H1 (cell line): ENCODE measurements around the gene NCKAP1.

Experiments used
- MAFK ChIP-seq: IDR thresholded peaks from 2 replicates; pipeline ENCODE4 v1.6.1; 2012; ENCODE audit warnings: low read depth, mild to moderate bottlenecking, improper control_type of control experiment, low read length
- POLR2A ChIP-seq, 2 experiments: IDR thresholded peaks; 1 replicate in 1 of 2; 2 replicates in 1 of 2; pipeline ENCODE4 v1.6.1; 2011; ENCODE audit warnings: low read depth in 2 of 2, low read length in 2 of 2, mild to moderate bottlenecking in 2 of 2; ENCODE audit errors: control extremely low read depth in 1 of 2
- POLR2AphosphoS5 ChIP-seq: IDR thresholded peaks from 2 replicates; pipeline ENCODE4 v1.6.1; 2011; ENCODE audit warnings: low read depth, low read length
- YY1 ChIP-seq: IDR thresholded peaks from 2 replicates; pipeline ENCODE4 v1.6.1; 2011; ENCODE audit warnings: low read depth, mild to moderate bottlenecking, low read length
- TF ChIP-seq, protein P1 (sequence below), 3 experiments: IDR thresholded peaks; 1 replicate in 2 of 3; 2 replicates in 1 of 3; pipeline versions ENCODE4 v1.5.1 to v1.6.1; 2011; ENCODE audit warnings: low read length in 3 of 3, mild to moderate bottlenecking in 3 of 3, inconsistent platforms in 2 of 3, low read depth in 1 of 3, moderate library complexity in 1 of 3; ENCODE audit not compliant: insufficient read depth in 1 of 3; ENCODE audit errors: control extremely low read depth in 1 of 3

DNA sequence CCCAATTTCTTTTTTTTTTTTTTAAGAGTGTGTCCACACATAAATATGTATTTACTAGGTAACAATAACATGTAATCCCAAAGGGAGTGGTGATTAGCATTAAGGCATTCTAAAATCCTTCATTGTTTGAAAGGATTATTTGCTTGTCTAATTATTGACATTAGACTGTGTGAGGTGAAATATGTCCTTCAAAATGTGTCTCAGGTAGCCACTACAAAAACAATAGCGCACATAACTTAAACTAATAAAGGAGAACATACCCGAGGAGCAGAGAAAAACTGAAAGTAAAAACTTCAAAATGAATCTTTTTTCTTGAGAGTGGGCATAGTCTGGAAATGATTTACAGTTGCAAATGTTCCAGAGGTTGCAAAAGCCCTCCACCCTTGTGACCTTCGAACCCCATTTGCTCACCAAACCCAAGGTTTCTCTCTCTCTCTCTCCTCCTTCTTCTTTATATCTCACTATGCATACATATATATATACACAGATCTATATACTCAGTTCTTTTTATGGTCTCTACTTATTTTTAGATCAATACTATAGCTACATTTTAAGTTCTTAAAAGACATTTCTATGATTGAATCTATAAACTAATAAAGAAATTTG is 147.4 kb downstream of the NCKAP1 start:
- TF ChIP-seq POLR2AphosphoS5, result no peak
- TF ChIP-seq YY1, result no peak
- TF ChIP-seq, protein P1, sequence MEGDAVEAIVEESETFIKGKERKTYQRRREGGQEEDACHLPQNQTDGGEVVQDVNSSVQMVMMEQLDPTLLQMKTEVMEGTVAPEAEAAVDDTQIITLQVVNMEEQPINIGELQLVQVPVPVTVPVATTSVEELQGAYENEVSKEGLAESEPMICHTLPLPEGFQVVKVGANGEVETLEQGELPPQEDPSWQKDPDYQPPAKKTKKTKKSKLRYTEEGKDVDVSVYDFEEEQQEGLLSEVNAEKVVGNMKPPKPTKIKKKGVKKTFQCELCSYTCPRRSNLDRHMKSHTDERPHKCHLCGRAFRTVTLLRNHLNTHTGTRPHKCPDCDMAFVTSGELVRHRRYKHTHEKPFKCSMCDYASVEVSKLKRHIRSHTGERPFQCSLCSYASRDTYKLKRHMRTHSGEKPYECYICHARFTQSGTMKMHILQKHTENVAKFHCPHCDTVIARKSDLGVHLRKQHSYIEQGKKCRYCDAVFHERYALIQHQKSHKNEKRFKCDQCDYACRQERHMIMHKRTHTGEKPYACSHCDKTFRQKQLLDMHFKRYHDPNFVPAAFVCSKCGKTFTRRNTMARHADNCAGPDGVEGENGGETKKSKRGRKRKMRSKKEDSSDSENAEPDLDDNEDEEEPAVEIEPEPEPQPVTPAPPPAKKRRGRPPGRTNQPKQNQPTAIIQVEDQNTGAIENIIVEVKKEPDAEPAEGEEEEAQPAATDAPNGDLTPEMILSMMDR (IDR thresholded peaks at IDR 0.05; ENCODE audit: control extremely low read depth in 1 of 3, insufficient read depth in 1 of 3, low read depth in 1 of 3, low read length in 3 of 3), result no peak
- TF ChIP-seq POLR2A (IDR thresholded peaks at IDR 0.05; ENCODE audit: control extremely low read depth in 1 of 2, low read depth in 2 of 2, low read length in 2 of 2), result no peak
- no peak for TF ChIP-seq MAFK
